Ecto neural progenitor cell (in vitro differentiated cells): ENCODE results near the gene GPSM1.

ENCODE experiments used
- DNase-seq: peaks from one replicate; pipeline ENCODE4 v3.0.0-alpha.2; 2018; ENCODE audit warnings: low spot score

Gene GPSM1

DNA sequence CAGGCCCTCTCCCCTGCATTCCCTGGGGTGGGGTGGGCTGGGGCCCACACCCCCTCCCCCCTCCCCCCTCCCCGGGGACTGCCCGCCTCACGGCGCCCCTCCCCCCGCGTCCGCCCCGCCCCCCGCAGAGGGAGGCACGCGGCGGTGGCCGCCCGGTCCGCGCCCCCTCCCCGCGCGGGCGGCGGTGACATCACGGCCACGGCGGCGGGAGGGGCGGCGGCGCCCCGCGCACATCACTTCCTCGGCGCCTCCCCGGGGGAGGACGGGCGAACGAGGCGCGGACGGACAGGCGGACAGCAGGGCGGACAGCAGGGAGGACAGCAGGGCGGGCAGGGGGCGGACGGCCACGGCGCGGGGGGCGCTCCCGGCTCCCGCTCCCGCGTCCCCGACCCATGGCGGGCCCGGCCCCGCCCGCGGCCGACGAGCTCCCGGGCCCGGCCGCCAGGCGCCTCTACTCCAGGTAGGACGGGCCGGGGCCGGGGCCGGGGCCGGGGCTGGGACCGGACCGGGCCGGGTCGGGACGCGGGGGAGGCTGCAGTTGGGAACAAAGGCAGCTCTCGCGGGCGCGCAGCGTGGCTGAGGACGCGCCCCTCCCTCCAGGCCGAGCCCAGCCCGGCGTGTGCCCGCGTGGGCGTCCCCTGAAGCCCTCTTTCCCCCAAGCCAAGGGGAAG lies at the start of gene GPSM1:
TSS of gene GPSM1 (plus strand) at position 236 of the 671 bp plus-strand sequence. CDS start at position 393, 157 bp downstream.
- DNase-seq: peak; percentile 71

DNA sequence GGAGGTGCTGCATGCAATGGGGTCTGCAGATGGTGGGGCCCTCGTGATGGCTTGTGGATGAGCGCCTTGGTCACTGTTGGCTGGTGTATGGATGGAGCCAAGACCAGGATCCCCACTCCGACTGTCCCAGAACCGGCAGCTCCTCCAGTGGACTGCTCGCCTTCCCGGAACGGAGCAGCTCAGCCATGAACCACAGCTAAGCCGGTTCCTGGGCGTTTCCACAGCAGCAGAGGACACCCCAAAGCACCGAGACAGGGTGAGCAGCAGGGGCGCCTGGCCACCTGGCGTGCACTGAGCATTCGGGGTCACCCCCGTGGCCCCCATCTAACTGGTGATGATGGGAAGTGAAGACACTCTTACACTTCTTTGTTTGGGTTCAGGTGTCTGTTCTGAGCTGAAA lies 49.6 kb upstream of the GPSM1 start:
- no peak for DNase-seq

DNA sequence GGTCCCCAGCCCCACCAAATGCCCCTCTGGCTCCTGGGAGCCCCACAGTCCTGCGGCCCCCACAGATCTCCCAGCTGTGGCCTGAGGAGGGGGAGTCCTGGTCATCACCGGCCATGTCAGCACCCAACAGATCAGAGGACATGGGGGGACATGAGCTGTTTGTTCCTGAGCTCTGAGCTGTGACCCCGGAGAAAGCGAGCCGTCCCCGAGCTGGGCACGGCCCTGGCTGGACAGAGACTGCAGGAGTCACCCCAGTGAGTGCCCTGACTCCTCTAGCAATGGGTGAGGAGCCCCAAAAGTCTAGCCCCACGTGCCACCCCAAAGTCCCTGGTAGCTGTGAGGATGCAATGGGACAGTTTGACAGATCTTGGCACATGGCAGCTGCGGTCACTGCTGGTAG lies 49.1 kb upstream of the GPSM1 start:
- DNase-seq: no peak

- no peak for DNase-seq
Measured at GRCh38 chr9:136278894-136279293, 48.4 kb upstream of the GPSM1 start.

GRCh38 chr9:136279471-136279870 lies 47.9 kb upstream of the GPSM1 start:
- DNase-seq: no peak

DNA sequence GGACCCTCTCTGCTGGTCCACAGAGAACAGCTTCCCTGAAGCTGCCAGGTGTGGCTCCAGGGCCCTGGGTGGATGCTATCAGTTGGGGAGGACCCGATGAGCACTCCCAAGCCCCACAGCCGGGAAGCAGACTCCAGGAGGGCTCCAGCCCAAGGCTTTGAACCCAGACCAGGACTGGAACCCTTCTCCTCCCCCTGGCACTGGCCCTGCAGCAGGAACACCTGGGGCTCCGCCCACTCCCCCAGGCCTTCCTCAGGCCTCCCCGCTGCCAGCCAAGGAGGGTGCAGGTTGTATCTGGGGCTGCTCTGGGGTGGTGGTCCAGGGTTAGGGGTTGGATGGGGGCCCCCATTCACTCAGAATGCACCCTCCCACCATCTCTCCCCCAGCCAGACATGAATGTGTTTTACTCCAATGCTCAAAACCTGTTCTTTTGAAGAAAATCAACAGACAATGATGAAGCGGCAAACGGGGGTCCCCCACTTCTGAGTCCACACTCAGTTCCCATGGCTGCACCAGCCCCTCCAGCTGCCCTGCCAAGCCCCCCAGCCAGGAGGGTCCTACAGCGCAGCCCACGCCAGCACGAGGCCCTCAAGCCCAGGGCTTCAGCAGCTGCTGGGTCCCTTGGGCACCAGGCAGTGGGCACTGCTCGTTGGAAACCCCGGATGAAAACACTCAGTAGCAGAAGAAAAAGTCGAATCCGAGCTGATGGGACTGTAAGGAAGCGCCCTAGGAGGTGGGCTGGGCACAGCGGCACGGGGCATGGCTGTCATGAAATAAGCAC lies 46.6 kb upstream of the GPSM1 start:
- DNase-seq: no peak

DNA sequence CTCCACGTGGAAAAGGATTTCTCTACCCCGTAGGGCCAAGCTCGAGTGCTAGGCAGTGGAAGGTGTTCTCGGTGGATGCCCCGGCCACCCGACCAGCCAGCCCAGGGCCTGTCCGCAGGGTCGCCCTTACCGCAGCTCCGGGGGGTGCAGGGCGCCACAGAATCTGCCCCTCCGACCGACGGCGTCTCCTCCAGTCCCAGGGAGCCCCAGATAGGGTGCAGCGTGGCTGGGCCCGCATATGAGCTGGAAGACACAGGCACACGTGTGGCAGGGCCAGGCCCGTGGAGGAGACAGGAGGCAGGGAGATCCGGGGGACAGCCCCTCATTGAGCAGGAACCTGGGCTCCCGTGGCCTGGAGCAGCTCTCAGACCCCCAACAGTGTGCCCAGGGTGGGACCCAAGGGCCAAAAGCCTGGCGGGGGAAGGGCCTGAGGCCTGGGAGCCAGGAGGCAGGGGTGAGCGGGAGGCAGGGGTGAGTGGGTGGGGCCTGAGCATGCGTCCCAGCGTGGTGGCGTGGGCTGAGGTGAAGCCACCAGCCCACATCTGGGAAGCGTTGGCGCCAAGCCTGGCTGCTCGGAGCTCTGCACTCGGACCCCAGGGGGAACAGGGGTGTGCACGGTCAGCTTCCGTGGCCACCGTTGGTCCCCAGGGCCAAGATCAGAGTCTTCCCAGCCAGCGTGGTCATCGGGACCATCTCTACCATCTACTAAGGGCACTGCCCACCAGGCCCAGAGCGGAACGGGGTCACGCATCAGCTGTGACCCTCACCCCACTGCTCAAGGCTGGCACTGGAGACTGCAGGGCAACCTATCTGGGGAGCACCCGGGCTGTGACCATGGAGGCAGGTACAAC lies 45.7 kb upstream of the GPSM1 start:
- DNase-seq: no peak

GRCh38 chr9:136282272-136282861 lies 45.0 kb upstream of the GPSM1 start:
- no peak for DNase-seq

GRCh38 chr9:136283291-136284235 lies 43.8 kb upstream of the GPSM1 start:
- DNase-seq: peak; percentile 89

DNA sequence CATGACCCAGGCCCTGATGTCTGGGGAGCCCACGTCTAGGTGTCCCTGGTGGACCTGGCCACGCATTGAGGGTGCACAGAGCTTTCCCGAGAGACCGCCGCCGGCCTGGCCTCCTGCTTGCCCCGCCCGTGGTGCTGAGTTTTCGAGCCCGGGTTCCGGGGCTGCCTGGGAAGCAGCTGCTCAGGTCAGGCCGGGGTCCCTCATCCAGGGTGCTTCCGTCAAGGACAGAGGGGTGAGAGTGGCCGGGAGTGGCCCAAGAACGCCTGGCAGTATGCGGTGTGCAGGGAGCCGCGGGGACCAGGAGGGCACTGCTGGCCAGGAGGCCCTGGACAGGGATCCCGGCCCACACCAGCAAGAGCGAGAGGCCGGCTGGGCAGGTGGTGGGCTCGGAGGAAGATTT lies 43.0 kb upstream of the GPSM1 start:
- DNase-seq: no peak

DNA sequence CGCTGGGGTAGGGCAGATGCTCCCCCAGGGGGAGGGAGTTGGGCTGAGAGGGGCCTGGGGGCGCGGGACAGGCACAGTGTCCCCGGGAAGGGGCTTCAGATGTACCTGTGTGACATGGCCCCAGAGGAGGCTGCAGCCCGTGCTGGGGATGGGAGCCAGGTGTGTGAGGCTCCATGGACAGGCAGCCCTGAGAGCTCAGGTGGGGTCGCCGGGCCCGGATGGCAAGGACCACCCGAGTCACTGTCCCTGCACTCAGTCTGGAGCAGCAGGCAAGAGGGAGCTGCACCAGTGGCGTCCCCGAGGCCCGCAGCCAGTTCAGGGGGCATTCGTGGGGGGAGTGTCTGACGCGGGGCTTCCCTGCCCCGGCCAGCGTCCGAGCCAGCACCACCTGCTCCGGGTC lies 42.4 kb upstream of the GPSM1 start:
- no peak for DNase-seq

GRCh38 chr9:136285501-136286358 lies 41.6 kb upstream of the GPSM1 start:
- no peak for DNase-seq

DNA sequence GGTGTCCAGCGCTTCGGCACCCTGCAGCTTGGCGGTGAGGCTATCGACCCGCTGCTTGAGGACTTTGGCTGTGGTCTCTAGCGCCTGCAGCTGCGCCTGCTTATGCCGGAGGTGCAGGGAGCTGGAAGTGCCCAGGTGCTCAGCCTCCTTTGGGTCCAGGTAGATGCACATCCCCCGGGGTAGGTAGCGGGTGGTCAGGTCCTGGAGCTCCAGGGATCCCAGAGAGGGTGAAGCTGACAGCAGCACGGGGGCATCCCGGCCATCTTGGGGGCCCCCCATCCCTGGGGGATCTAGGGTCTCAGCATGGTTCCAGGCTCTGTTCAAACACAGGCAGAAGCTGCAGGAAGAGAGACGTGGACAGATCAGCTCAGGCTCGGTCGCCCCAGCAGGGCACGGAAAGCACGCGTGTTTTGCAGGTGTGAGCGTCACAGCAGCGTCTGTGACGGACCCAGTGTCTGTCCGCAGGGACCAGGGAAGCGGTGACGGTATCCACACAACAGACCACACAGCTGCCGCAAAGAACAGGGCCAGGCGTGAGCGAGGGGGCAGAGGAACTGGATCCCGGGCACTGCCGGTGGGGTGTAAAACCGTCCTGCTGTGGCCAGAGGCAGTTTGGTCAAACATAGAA lies 40.9 kb upstream of the GPSM1 start:
- DNase-seq: no peak

- no peak for DNase-seq
Measured at GRCh38 chr9:136286987-136287379, 40.4 kb upstream of the GPSM1 start.

GRCh38 chr9:136287960-136288753 lies 39.2 kb upstream of the GPSM1 start:
- DNase-seq: no peak

DNA sequence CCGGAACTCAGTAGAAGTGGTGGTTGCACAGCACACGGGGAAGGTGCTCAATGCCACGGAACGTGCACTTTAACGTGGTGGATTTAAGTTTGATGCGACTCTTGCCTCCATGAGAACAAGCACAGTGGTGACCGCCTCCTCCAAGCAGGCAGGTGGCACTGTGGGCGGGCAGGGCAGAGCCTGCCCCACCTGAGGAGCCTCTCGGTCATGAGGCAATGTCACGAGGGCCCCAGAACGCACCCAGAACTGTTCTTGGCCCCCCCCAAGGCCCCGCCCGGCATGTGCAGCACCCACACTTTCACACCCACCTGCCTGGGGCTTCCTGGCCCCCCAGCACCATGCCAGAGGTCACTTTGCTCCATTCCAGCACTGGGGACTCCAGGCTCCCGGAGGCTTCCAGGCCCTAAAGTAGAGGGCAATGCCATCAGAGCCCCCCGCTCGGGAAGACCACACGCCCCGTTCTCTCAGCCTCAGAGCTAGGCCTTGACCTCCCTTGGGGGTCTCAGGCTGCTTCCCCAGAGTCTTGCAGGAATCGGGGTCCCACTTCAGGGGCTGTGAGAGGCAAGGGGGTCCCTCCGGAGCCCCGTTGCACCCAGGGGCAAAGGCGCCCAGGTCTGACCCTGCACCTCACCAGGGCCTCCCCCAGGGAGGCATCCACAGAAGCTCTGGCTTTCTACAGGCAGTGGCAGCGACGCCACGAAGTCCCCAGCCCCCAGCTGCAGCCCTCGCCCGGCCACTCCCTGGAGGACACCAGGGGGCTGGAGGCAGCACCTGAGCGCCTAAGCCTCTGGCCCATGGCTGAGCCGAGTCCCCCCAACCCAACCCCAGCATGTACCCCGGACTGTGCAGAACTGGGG lies 37.5 kb upstream of the GPSM1 start:
- no peak for DNase-seq

- no peak for DNase-seq
Measured at GRCh38 chr9:136290508-136291000, 36.8 kb upstream of the GPSM1 start.
